Vagina (tissue), 2 donors: Measurements from ENCODE around the gene PALM2AKAP2. TPM values are rescaled to one million over a fixed set of nuclear protein-coding genes. Genes with fewer than 3 reads are reported as not detected.

ENCODE experiments used
- DNase-seq, 2 donors: peaks; one replicate each; pipeline ENCODE4 v3.0.0-alpha.2; 2017; ENCODE audit errors: extremely low spot score in 2 of 2
- H3K27ac ChIP-seq: fragments of 200-600 bp; sonication (generic); one replicate; pipeline ENCODE4 v1.5.1; 2019
- H3K27me3 ChIP-seq: fragments of 200-600 bp; sonication (generic); one replicate; pipeline ENCODE4 v1.5.1; 2019
- H3K36me3 ChIP-seq, 2 donors: fragments of 200-600 bp; sonication (generic); one replicate each; pipeline ENCODE4 v1.5.1; 2017 to 2019
- H3K4me1 ChIP-seq: fragments of 200-600 bp; sonication (generic); one replicate; pipeline ENCODE4 v1.5.1; 2019
- H3K4me3 ChIP-seq, 2 donors: fragments of 200-600 bp; sonication (generic); 1 replicate in 1 of 2; 2 replicates in 1 of 2; pipeline ENCODE4 v1.5.1; 2016 to 2019
- H3K9me3 ChIP-seq: fragments of 200-600 bp; sonication (generic); one replicate; pipeline ENCODE4 v1.5.1; 2019
- CTCF ChIP-seq, 3 experiments: fragments of 450-650 bp in 2 of 3; fragments of 200-600 bp in 1 of 3; sonication (generic) in 1 of 3; IDR thresholded peaks; one replicate each; pipeline ENCODE4 v1.5.1; 2017 to 2019; ENCODE audit warnings: antibody characterized with exemption in 3 of 3, mild to moderate bottlenecking in 2 of 3, moderate library complexity in 2 of 3
- POLR2A ChIP-seq, 2 donors: fragments of 450-650 bp; IDR thresholded peaks; one replicate each; pipeline ENCODE4 v1.6.1; 2017; ENCODE audit warnings: antibody characterized with exemption in 2 of 2, mild to moderate bottlenecking in 2 of 2, moderate library complexity in 2 of 2
- POLR2AphosphoS5 ChIP-seq, 2 donors: sonication (generic); formaldehyde crosslinking; IDR thresholded peaks; one replicate each; pipeline ENCODE4 v1.9.0; 2017; ENCODE audit warnings: antibody characterized with exemption in 2 of 2, mild to moderate bottlenecking in 2 of 2, low read depth in 1 of 2; ENCODE audit not compliant: insufficient read depth in 1 of 2
- intact Hi-C: fragments of 100-400 bp; cut with DNase I; formaldehyde crosslinking; loops from one replicate; pipeline ENCODE4 v1.15.1; 2023
- total RNA-seq: library from RNA; depleted of rRNA; stranded (reverse); fragments of >200 nt; gene quantifications from one replicate; pipeline ENCODE4 v1.2.3, GENCODE V29; 2016

PALM2AKAP2 gene
- total RNA-seq, 1 donor from 2014 or later = 7.9 TPM

- Histone ChIP-seq H3K4me1 (peaks cover 8% of the 10 kb centered on the region), H3K4me3 (peak overlapping the region; percentile 53 to 72), H3K36me3 (no peaks in the 10 kb centered on the region), H3K27me3 (no peaks in the 10 kb centered on the region), H3K27ac (no peak overlapping the region), H3K9me3 (no peaks in the 10 kb centered on the region)
- no peak for DNase-seq
- intact Hi-C loops = no loop called here
- TF ChIP-seq CTCF (IDR thresholded peaks at IDR 0.05) (no peak), POLR2A (IDR thresholded peaks at IDR 0.05) (no peak), POLR2AphosphoS5 (IDR thresholded peaks at IDR 0.05; ENCODE audit: insufficient read depth in 1 of 2, low read depth in 1 of 2) (no peak)
These were observed 545 bp downstream of the PALM2AKAP2 start for GRCh38 chr9:109780453-109781033.

- no peaks in the 10 kb centered on the region for H3K36me3 ChIP-seq
- H3K27me3 ChIP-seq = no peaks in the 10 kb centered on the region
- no peaks in the 10 kb centered on the region for H3K9me3 ChIP-seq
- DNase-seq = no peak
- intact Hi-C loops = no loop called here
- H3K4me3 ChIP-seq = peak overlapping the region; percentile 53 to 72
- H3K4me1 ChIP-seq = peaks cover 8% of the 10 kb centered on the region
- no peak overlapping the region for H3K27ac ChIP-seq
- TF ChIP-seq POLR2A (IDR thresholded peaks at IDR 0.05) = no peak
- TF ChIP-seq POLR2AphosphoS5 (IDR thresholded peaks at IDR 0.05; ENCODE audit: insufficient read depth in 1 of 2, low read depth in 1 of 2) = no peak
These were observed 1.1 kb downstream of the PALM2AKAP2 start for GRCh38 chr9:109781086-109781485.

- H3K27ac ChIP-seq = no peak overlapping the region
- intact Hi-C loops = no loop called here
- H3K4me3 ChIP-seq = no peak overlapping the region
- peaks cover 8% of the 10 kb centered on the region for H3K4me1 ChIP-seq
- no peak for DNase-seq
- H3K9me3 ChIP-seq = no peaks in the 10 kb centered on the region
- H3K27me3 ChIP-seq = no peaks in the 10 kb centered on the region
- H3K36me3 ChIP-seq = no peaks in the 10 kb centered on the region
- TF ChIP-seq CTCF (IDR thresholded peaks at IDR 0.05) = no peak
- no peak for TF ChIP-seq POLR2AphosphoS5 (IDR thresholded peaks at IDR 0.05; ENCODE audit: insufficient read depth in 1 of 2, low read depth in 1 of 2)
- TF ChIP-seq POLR2A (IDR thresholded peaks at IDR 0.05) = no peak
These were observed 1.7 kb downstream of the PALM2AKAP2 start for GRCh38 chr9:109781541-109782197.

- Histone ChIP-seq H3K27ac (no peak overlapping the region), H3K9me3 (no peaks in the 10 kb centered on the region), H3K27me3 (no peaks in the 10 kb centered on the region), H3K36me3 (no peaks in the 10 kb centered on the region), H3K4me3 (no peak overlapping the region), H3K4me1 (peaks cover 7% of the 10 kb centered on the region)
- intact Hi-C loops = no loop called here
- DNase-seq = no peak
- TF ChIP-seq POLR2AphosphoS5 (IDR thresholded peaks at IDR 0.05; ENCODE audit: insufficient read depth in 1 of 2, low read depth in 1 of 2) = no peak
- TF ChIP-seq CTCF (IDR thresholded peaks at IDR 0.05) = no peak
- TF ChIP-seq POLR2A (IDR thresholded peaks at IDR 0.05) = no peak
These were observed 7.7 kb downstream of the PALM2AKAP2 start for GRCh38 chr9:109787735-109788134.

- Histone ChIP-seq H3K27ac (no peak overlapping the region), H3K27me3 (no peaks in the 10 kb centered on the region), H3K36me3 (no peaks in the 10 kb centered on the region), H3K4me3 (no peak overlapping the region), H3K9me3 (no peaks in the 10 kb centered on the region), H3K4me1 (peaks cover 24% of the 10 kb centered on the region)
- TF ChIP-seq POLR2AphosphoS5 (IDR thresholded peaks at IDR 0.05; ENCODE audit: insufficient read depth in 1 of 2, low read depth in 1 of 2) (no peak), CTCF (IDR thresholded peaks at IDR 0.05) (no peak), POLR2A (IDR thresholded peaks at IDR 0.05) (no peak)
- no peak for DNase-seq
- intact Hi-C loops = no loop called here
These were observed 9.6 kb downstream of the PALM2AKAP2 start for GRCh38 chr9:109789556-109789955.
